ENCODE data around the gene TRAT1. TPM values are rescaled to one million over a fixed set of nuclear protein-coding genes. Genes with fewer than 3 reads are reported as not detected.
"Not testable (repeated sequence)": the region's sequence is repeated elsewhere in the genome, so short reads cannot be mapped to it uniquely, and the experiment has no call there.

Gene TRAT1
- total and polyA plus RNA-seq, 7 experiments from 2014 or later: 85.5 to 326 (median 146) TPM

DNA sequence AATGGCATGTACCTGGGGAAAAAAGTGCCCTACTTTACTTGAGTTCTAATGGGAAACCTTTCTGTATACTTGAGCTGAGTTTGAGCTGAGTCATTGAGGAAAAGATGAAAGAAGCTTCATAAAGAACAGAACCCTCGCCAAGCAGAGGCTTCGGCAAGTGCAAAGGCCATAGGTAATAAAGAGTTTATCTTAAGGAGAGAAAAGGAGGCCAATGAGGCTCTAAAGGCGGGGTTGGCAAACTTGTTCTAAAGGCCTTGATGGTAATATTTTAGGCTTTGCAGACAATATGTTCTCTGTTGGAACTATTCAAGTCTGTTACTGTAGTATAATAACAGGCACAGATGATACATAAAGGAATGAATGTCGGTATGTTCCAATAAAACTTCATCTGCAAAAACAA lies 17.6 kb upstream of the TRAT1 start:
- peaks cover 0 to 15% (median 5%) of the 10 kb centered on the region in 11 donors for H3K9me3 Mint-ChIP-seq
- no peak overlapping the region for H3K4me3 ChIP-seq (ENCODE audit: low read length)
- peaks cover 0 to 12% (median 11%) of the 10 kb centered on the region in 5 donors for H3K36me3 Mint-ChIP-seq
- no peaks in the 10 kb centered on the region for H3K27me3 Mint-ChIP-seq
- intact Hi-C loops (cut with micrococcal nuclease): no loop called here
- peak overlapping the region; percentile 0 to 81 (median 61) for H3K27ac Mint-ChIP-seq
- ATAC-seq: no peak
- peaks cover 16 to 18% of the 10 kb centered on the region in 2 donors for H3K4me1 ChIP-seq (ENCODE audit: control insufficient read depth in 2 of 2, insufficient read depth in 2 of 2, low read length in 2 of 2)
- no peaks in the 10 kb centered on the region for H3K27me3 ChIP-seq (ENCODE audit: control insufficient read depth in 2 of 2, insufficient read depth in 2 of 2, low read length in 2 of 2)
- CTCF ChIA-PET: no interaction called here
- DNase-seq: no peak
- H3K27ac ChIP-seq (ENCODE audit: low read depth, low read length): no peak overlapping the region
- H3K9me3 ChIP-seq (ENCODE audit: control insufficient read depth in 2 of 3, low read length in 3 of 3): no peaks in the 10 kb centered on the region
- peak overlapping the region in 7 of 10 donors; percentile 30 to 70 (median 44) for H3K4me3 Mint-ChIP-seq
- POLR2A ChIA-PET: interaction anchor here (0.8 kb wide), 1 partner anchor 215 kb away, joined by 4 read pairs; the partner anchor contains the start of genes CIP2A and DZIP3
- H3K36me3 ChIP-seq (ENCODE audit: control insufficient read depth in 2 of 3, insufficient read depth in 3 of 3, low read length in 3 of 3): no peaks in the 10 kb centered on the region
- peaks cover 8 to 32% (median 23%) of the 10 kb centered on the region in 7 donors for H3K4me1 Mint-ChIP-seq

DNA sequence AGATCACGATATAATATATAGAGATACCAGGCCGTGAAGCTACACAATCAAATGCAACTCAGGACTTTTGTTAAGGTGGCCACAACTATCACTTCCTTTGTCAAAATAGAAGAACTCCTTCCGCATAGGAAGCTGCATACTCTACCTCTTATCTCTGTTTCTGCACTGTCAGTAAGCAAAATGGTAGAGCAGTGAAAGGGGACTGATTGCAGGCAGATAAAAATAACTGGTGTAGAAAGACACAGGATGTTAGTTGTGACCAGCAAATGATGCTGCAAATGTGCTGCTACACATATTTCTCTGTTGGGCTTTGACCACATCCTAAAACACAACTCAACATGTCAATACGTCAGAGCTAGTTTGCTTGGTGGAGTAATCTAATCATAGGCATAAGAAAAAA lies 16.3 kb upstream of the TRAT1 start:
- intact Hi-C loops (cut with micrococcal nuclease): loop anchor here (1.0 kb wide), 3 partner anchors 12 to 29 kb away; partner anchors contain the start of gene TRAT1 (in 1 of the 2)
- POLR2A ChIA-PET: interaction anchor here (1.1 to 2.3 kb wide), 6 partner anchors 13 to 218 kb away, joined by 3 to 9 read pairs (median 4); partner anchors contain the start of gene CIP2A
- peak in 7 of 9 donors; percentile 64 to 90 (median 83) for DNase-seq

DNA sequence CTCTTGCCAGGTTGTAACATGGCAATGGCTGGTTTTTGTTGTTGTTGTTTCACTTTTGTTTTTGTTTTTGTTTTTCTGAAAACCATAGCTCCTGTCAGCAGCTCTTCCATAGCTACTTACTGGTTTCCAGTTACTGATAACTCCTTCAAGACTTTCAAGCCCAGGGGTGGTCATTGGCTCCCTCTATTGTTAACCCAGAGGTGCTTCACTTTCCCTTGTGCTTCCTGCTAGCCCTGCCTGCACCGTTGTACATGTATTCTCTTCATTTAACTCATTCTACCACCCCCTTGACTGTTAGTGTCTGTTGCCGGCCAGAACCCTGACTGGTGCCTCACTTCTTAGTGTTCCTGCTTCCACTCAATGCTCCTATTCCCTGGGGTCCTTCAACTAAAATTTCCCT lies 4.2 kb upstream of the TRAT1 start:
- H3K4me1 ChIP-seq (ENCODE audit: control insufficient read depth in 2 of 2, insufficient read depth in 2 of 2, low read length in 2 of 2): peaks cover 26 to 29% of the 10 kb centered on the region in 2 donors
- Mint-ChIP-seq H3K4me3 (peak overlapping the region in 8 of 10 donors; percentile 17 to 75 (median 55)), H3K4me1 (peaks cover 14 to 44% (median 31%) of the 10 kb centered on the region in 7 donors), H3K27me3 (no peaks in the 10 kb centered on the region), H3K9me3 (peaks cover 0 to 9% (median 0%) of the 10 kb centered on the region in 11 donors), H3K27ac (peak overlapping the region; percentile 2 to 100 (median 80)), H3K36me3 (peaks cover 0 to 12% (median 0%) of the 10 kb centered on the region in 5 donors)
- no peak overlapping the region for H3K4me3 ChIP-seq (ENCODE audit: low read length)
- H3K27ac ChIP-seq (ENCODE audit: low read depth, low read length): no peak overlapping the region
- H3K27me3 ChIP-seq (ENCODE audit: control insufficient read depth in 2 of 2, insufficient read depth in 2 of 2, low read length in 2 of 2): no peaks in the 10 kb centered on the region
- ChIA-PET CTCF (interaction anchor here (0.6 to 5.3 kb wide), 12 partner anchors 11 to 1661 kb away, joined by 3 to 42 read pairs (median 6); partner anchors contain the start of genes CIP2A and DZIP3), POLR2A (interaction anchor here (0.6 to 10.2 kb wide), 5 partner anchors 10 to 223 kb away, joined by 3 to 194 read pairs (median 3); no protein-coding TSS in a partner anchor)
- no peaks in the 10 kb centered on the region for H3K36me3 ChIP-seq (ENCODE audit: control insufficient read depth in 2 of 3, insufficient read depth in 3 of 3, low read length in 3 of 3)
- DNase-seq (peak in 8 of 9 donors; percentile 43 to 82 (median 71)), ATAC-seq (peak; percentile 95)
- no peaks in the 10 kb centered on the region for H3K9me3 ChIP-seq (ENCODE audit: control insufficient read depth in 2 of 3, low read length in 3 of 3)
- intact Hi-C loops (cut with micrococcal nuclease): loop anchor here (1.0 to 5.0 kb wide), 9 partner anchors 12 to 329 kb away; partner anchors contain the start of genes CIP2A (in 1 of the 2) and DZIP3 (in 1 of the 2)

More for the DNA sequence above, 16.3 kb upstream of the TRAT1 start:
- Mint-ChIP-seq H3K4me3 (peak overlapping the region; percentile 25 to 70 (median 48)), H3K36me3 (peaks cover 0 to 11% (median 6%) of the 10 kb centered on the region in 5 donors), H3K9me3 (peaks cover 0 to 13% (median 5%) of the 10 kb centered on the region in 11 donors), H3K27me3 (no peaks in the 10 kb centered on the region), H3K27ac (peak overlapping the region; percentile 29 to 93 (median 81)), H3K4me1 (peaks cover 7 to 32% (median 23%) of the 10 kb centered on the region in 7 donors)
- H3K4me3 ChIP-seq (ENCODE audit: low read length): no peak overlapping the region
- peak overlapping the region; percentile 20 for H3K27ac ChIP-seq (ENCODE audit: low read depth, low read length)
- no peaks in the 10 kb centered on the region for H3K36me3 ChIP-seq (ENCODE audit: control insufficient read depth in 2 of 3, insufficient read depth in 3 of 3, low read length in 3 of 3)
- CTCF ChIA-PET: interaction anchor here (0.7 to 3.8 kb wide), 3 partner anchors 13 to 33 kb away, joined by 3 to 25 read pairs (median 6); no protein-coding TSS in a partner anchor
- H3K27me3 ChIP-seq (ENCODE audit: control insufficient read depth in 2 of 2, insufficient read depth in 2 of 2, low read length in 2 of 2): no peaks in the 10 kb centered on the region
- ATAC-seq: peak; percentile 96
- peaks cover 16 to 18% of the 10 kb centered on the region in 2 donors for H3K4me1 ChIP-seq (ENCODE audit: control insufficient read depth in 2 of 2, insufficient read depth in 2 of 2, low read length in 2 of 2)
- H3K9me3 ChIP-seq (ENCODE audit: control insufficient read depth in 2 of 3, low read length in 3 of 3): no peaks in the 10 kb centered on the region

DNA sequence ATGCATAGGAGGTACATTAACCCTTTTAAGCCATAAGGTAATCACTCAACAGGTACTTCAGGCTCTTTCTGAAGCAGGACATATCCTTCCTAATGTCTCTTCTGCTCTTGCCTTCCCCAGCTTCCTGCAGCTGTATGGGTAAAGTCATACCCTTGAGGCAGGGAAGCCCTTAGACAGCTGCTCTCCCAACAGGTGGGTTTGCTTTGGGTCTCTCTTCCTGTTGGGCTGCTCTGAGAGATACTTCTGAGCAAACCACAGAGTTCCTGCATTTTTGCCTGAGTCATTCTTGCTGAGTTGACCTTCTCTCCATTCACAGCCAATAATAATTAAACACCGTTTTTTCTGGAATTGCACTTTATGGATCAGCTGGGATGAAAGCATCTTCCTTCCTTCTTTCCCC lies 2.0 kb upstream of the TRAT1 start:
- Mint-ChIP-seq H3K4me3 (peak overlapping the region; percentile 75 to 100 (median 89)), H3K9me3 (peaks cover 0 to 2% (median 0%) of the 10 kb centered on the region in 11 donors), H3K36me3 (peaks cover 5 to 19% (median 6%) of the 10 kb centered on the region in 5 donors), H3K4me1 (peaks cover 16 to 44% (median 31%) of the 10 kb centered on the region in 7 donors), H3K27me3 (no peaks in the 10 kb centered on the region), H3K27ac (peak overlapping the region; percentile 92 to 100 (median 93))
- ChIA-PET CTCF (interaction anchor here (0.8 to 5.3 kb wide), 8 partner anchors 13 to 1494 kb away, joined by 3 to 42 read pairs (median 8); no protein-coding TSS in a partner anchor), POLR2A (interaction anchor here (0.8 to 10.2 kb wide), 8 partner anchors 13 to 333 kb away, joined by 3 to 194 read pairs (median 5); partner anchors contain the start of genes CIP2A and DZIP3)
- Histone ChIP-seq H3K36me3 (ENCODE audit: control insufficient read depth in 2 of 3, insufficient read depth in 3 of 3, low read length in 3 of 3) (no peaks in the 10 kb centered on the region), H3K9me3 (ENCODE audit: control insufficient read depth in 2 of 3, low read length in 3 of 3) (no peaks in the 10 kb centered on the region), H3K27ac (ENCODE audit: low read depth, low read length) (peak overlapping the region; percentile 78), H3K4me3 (ENCODE audit: low read length) (peak overlapping the region; percentile 40), H3K27me3 (ENCODE audit: control insufficient read depth in 2 of 2, insufficient read depth in 2 of 2, low read length in 2 of 2) (no peaks in the 10 kb centered on the region), H3K4me1 (ENCODE audit: control insufficient read depth in 2 of 2, insufficient read depth in 2 of 2, low read length in 2 of 2) (peaks cover 26 to 29% of the 10 kb centered on the region in 2 donors)
- intact Hi-C loops (cut with micrococcal nuclease): loop anchor here (5.0 to 10.0 kb wide), 5 partner anchors 598 to 1298 kb away; partner anchors contain the start of genes BBX (in 2 of the 2) and IFT57 (in 2 of the 2)
- ATAC-seq (no peak), DNase-seq (no peak)

DNA sequence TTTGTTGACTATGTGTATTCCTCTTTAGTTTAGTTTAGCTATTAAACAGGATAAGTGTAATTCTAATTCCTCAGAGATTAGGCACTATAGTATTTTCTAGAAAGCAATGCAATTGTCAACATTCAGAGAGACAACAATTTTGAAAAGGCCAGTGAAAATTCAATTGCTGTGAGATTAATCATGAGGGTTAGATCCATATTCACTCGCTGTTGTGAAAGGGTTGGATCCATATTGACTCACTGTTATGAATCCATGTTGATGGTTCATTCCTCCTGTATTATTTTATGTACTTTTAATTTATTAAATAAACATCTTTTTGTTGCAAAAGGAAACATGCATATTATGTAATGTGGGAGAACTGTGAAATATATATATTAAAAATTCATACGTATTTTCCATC lies 641 bp downstream of the TRAT1 start:
- Mint-ChIP-seq H3K36me3 (peaks cover 6 to 27% (median 10%) of the 10 kb centered on the region in 5 donors), H3K4me1 (peaks cover 23 to 60% (median 48%) of the 10 kb centered on the region in 7 donors), H3K9me3 (peaks cover 0 to 2% (median 0%) of the 10 kb centered on the region in 11 donors), H3K27ac (peak overlapping the region; percentile 92 to 100 (median 93)), H3K4me3 (peak overlapping the region; percentile 86 to 100 (median 95)), H3K27me3 (no peaks in the 10 kb centered on the region)
- H3K9me3 ChIP-seq (ENCODE audit: control insufficient read depth in 2 of 3, low read length in 3 of 3): no peaks in the 10 kb centered on the region
- ChIA-PET CTCF (interaction anchor here (0.6 to 2.4 kb wide), 4 partner anchors 11 to 158 kb away, joined by 3 to 8 read pairs (median 6); no protein-coding TSS in a partner anchor), POLR2A (interaction anchor here (3.3 to 10.2 kb wide), 2 partner anchors 13 to 234 kb away, joined by 22 to 194 read pairs; partner anchors contain the start of genes CIP2A and DZIP3)
- intact Hi-C loops (cut with micrococcal nuclease): loop anchor here (2.0 to 10.0 kb wide), 7 partner anchors 40 to 1301 kb away; partner anchors contain the start of genes BBX (in 2 of the 2), IFT57 (in 2 of the 2) and CD47 (in 1 of the 2)
- H3K27ac ChIP-seq (ENCODE audit: low read depth, low read length): peak overlapping the region; percentile 78
- ATAC-seq (no peak), DNase-seq (no peak)
- peaks cover 26 to 29% of the 10 kb centered on the region in 2 donors for H3K4me1 ChIP-seq (ENCODE audit: control insufficient read depth in 2 of 2, insufficient read depth in 2 of 2, low read length in 2 of 2)
- no peaks in the 10 kb centered on the region for H3K36me3 ChIP-seq (ENCODE audit: control insufficient read depth in 2 of 3, insufficient read depth in 3 of 3, low read length in 3 of 3)
- H3K4me3 ChIP-seq (ENCODE audit: low read length): peak overlapping the region; percentile 76
- no peaks in the 10 kb centered on the region for H3K27me3 ChIP-seq (ENCODE audit: control insufficient read depth in 2 of 2, insufficient read depth in 2 of 2, low read length in 2 of 2)

DNA sequence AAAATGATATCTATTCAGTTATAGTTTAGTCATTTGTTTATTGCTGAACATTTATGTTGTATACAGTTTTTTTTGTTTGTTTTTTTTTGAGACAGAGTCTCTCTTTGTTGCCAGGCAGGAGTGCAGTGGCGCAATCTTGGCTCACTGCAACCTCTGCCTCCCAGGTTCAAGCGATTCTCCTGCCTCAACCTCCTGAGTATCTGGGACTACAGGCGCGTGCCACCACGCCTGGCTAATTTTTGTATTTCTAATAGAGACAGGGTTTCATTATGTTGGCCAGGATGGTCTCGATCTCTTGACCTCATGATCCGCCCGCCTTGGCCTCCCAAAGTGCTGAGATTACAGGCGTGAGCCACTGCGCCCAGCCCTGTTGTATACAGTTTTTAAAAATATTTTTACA lies 1.2 kb downstream of the TRAT1 start:
- Mint-ChIP-seq H3K36me3 (peaks cover 6 to 33% (median 15%) of the 10 kb centered on the region in 5 donors), H3K27ac (peak overlapping the region; percentile 87 to 100 (median 92)), H3K4me3 (peak overlapping the region; percentile 86 to 100 (median 96)), H3K4me1 (peaks cover 25 to 60% (median 48%) of the 10 kb centered on the region in 7 donors)
- not testable (repeated sequence) for H3K27me3 Mint-ChIP-seq; H3K9me3 ChIP-seq (ENCODE audit: control insufficient read depth in 2 of 3, low read length in 3 of 3); ATAC-seq; H3K27me3 ChIP-seq (ENCODE audit: control insufficient read depth in 2 of 2, insufficient read depth in 2 of 2, low read length in 2 of 2); DNase-seq; H3K36me3 ChIP-seq (ENCODE audit: control insufficient read depth in 2 of 3, insufficient read depth in 3 of 3, low read length in 3 of 3); H3K9me3 Mint-ChIP-seq
- CTCF ChIA-PET: interaction anchor here (0.6 to 2.4 kb wide), 4 partner anchors 10 to 159 kb away, joined by 3 to 8 read pairs (median 6); no protein-coding TSS in a partner anchor
- H3K4me1 ChIP-seq (ENCODE audit: control insufficient read depth in 2 of 2, insufficient read depth in 2 of 2, low read length in 2 of 2): peaks cover 26 to 29% of the 10 kb centered on the region in 2 donors
- POLR2A ChIA-PET: interaction anchor here (3.3 to 10.2 kb wide), 2 partner anchors 13 to 234 kb away, joined by 22 to 194 read pairs; partner anchors contain the start of genes CIP2A and DZIP3
- intact Hi-C loops (cut with micrococcal nuclease): loop anchor here (2.0 to 10.0 kb wide), 7 partner anchors 39 to 1302 kb away; partner anchors contain the start of genes BBX (in 2 of the 2), IFT57 (in 2 of the 2) and CD47 (in 1 of the 2)
- peak overlapping the region; percentile 78 for H3K27ac ChIP-seq (ENCODE audit: low read depth, low read length)
- peak overlapping the region; percentile 76 for H3K4me3 ChIP-seq (ENCODE audit: low read length)

Data from naive thymus-derived CD4-positive, alpha-beta T cell (primary cell).